GM18507 (cell line): ENCODE data around the gene SSR2.

ENCODE experiments used
- DNase-seq: peaks from one replicate; pipeline ENCODE4 v3.0.0; 2011; ENCODE audit warnings: low read depth; ENCODE audit not compliant: insufficient read length; ENCODE audit errors: extremely low spot score
- FAIRE-seq: peaks from 2 replicates; lab custom pipeline; 2011; peaks lifted over from hg19 to GRCh38; lab: Jason Lieb, UNC

SSR2 gene

DNA sequence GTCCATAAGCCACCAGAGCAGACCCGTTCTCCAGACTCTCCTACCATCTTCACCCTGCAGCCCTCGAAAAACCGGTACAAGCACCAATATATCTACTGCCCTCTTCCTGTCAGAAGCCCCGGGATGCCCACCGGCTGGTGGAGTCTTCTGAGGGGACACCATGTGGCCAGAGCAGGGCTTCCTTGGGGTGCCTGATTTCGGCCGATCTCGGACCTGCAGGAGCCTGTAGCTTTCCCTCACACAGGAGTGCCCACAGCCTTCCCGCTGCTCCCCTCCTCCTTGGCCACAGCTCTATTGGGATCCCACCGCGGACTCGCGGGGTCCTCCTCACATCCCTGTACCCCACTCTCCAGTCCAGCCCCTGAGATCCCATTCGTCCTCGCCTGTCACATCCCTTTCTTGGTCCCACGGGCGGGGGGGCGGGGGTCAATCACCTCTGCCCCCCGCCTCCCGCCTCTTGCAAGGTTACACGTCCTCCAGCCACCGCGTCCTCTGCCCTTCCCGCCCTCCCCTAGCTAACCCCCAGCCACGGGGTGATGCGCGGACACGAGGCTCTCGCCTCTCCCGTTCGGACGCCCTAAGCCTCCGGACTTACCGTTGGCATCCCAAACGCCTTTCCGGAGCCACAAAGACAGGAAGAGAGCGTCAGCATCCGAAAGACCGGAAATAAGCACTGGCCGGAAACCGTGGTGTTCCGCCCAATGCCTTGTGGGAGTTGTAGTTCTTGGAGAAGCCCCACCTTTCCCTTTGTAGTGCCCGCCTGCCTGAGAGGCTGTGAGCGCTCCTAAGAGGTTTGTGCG lies at the start of gene SSR2:
TSS of gene SSR2 (minus strand) at position 659 of the 800 bp plus-strand sequence. CDS start 784 bp downstream, outside the sequence.
- FAIRE-seq: peak; percentile 96
- DNase-seq: peak; percentile 97

DNA sequence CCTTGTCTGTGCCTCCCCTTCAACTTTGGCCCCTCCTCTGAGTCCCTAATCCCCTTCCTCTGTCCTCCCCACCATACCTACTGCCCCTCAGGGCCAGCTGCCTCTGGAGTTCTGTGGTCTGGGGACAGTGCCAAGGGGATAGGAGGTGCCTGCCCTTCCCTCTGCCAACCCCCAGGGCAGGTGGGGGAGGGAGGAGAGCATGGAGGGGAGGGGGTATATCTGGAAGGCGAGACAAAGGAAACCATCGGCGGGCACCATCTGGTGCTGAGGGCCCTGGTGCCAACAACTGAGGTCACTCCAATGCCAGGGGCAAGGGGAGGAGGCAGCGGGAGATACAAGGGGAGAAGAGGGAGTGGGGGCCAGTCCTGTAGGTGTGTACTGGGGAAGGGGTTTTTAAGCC lies 49.8 kb upstream of the SSR2 start:
- DNase-seq (no peak), FAIRE-seq (no peak)

DNA sequence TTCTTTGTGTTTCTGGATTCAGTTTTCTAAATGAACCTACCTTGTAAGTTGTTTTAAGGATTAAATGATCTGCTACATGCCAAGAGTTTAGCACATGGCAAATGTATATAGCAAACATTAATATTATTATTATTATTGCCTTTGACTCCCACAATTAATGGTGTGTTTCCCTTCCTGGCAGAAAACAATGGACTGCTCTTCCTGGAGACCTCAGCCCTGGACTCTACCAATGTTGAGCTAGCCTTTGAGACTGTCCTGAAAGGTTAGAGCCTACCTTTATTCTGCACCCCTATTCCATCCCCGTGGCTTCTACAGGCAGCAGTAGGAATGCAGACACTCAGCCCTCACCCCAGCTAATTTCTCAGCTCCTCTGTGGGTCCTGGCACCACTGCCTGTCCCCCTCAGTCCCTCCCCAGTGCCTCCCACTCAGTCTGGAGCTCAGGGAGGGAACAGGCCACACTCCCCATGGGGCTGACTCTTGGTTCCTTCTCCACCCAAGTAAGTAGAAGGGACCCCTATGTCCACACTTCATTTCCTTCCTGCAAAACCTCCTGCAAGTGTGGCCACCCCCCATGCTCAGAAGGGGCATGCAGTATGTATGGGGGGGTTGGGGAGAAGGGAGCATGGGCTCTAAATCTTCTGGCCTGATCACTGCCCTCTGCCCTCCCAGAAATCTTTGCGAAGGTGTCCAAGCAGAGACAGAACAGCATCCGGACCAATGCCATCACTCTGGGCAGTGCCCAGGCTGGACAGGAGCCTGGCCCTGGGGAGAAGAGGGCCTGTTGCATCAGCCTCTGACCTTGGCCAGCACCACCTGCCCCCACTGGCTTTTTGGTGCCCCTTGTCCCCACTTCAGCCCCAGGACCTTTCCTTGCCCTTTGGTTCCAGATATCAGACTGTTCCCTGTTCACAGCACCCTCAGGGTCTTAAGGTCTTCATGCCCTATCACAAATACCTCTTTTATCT lies 49.0 kb upstream of the SSR2 start:
- FAIRE-seq (no peak), DNase-seq (no peak)

DNA sequence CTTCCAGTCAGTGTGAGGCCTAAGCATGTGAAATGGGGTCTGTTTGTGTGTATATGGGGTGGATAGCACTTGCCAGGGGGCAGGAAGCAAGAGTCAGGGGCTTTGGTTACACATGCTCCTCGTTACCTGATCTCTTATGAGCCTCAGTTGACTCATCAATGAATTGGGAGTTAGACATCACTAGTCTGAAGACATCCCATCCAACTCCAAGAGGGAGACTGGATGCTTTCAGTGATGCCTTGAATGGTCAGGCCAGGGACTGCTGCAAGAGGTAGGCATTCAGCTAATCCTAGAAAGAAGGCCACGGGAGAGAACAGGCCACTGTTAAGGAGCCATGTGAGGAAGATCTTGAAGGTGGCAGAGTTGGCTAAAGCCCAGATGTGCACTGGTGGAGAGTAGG lies 46.5 kb upstream of the SSR2 start:
- FAIRE-seq (no peak), DNase-seq (no peak)

DNA sequence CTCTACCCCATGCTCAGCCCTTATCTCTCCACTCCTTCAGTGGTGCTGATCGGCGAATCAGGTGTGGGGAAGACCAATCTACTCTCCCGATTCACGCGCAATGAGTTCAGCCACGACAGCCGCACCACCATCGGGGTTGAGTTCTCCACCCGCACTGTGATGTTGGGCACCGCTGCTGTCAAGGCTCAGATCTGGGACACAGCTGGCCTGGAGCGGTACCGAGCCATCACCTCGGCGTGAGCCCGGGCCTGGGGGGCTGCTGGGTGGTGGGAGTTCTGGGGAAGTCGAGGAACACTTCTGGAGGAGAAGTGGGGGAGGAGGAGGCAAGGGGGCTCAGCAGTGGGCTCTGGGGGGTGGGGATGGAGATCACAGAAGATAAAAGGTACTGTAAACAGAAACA lies 45.1 kb upstream of the SSR2 start:
- no peak for DNase-seq

DNA sequence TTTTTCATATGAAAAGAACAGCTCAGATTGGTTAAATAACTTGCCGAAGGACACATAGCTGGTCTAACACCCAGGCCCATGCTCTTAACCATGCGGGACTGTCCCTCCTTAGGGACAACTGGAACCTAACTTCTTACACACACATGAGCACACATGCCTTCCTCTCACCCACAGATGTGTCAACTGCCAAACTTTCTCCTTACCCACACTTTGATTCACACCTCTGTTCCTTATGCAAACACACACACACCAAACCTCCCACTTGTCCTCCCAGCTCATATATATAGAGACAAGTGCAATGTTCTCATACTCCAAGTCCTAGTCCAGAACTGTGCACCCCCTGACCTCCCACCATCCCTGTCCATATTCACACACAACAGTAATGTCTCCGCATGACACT lies 44.5 kb upstream of the SSR2 start:
- DNase-seq (no peak), FAIRE-seq (peak; percentile 63)

More for the DNA sequence above, 45.1 kb upstream of the SSR2 start:
- no peak for FAIRE-seq

DNA sequence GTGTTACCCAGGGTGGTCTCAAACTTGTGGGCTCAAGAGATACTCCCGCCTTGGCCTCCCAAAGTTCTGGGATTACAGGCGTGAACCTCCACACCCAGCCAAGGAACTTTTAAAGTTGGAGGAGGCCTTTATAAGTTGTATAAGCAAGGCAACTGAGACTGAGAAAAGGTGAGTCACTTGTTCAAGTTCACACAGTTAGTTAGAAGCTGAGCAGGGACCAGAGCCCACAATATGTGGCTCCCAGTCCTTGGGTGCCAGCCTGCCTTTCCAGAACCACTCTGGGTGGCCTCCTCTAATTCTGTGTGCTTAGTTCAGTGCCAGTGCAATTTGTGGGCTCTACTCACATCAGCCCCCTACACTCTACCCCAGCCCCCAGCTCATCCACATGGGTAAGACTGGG lies 43.9 kb upstream of the SSR2 start:
- DNase-seq: no peak
- no peak for FAIRE-seq

DNA sequence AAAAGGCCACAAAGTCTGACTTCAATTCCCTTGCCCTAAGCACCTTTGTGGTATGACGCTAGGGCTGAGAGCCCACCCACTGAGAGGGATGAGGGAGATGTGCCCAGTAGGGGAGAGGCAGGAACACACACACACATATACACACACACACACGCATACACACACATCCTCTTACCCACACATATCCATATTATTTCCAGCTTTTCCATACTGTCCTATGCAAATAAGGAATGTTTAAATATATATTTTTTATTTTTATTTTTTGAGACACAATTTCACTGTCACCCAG lies 43.2 kb upstream of the SSR2 start:
- no peak for FAIRE-seq
- no peak for DNase-seq

DNA sequence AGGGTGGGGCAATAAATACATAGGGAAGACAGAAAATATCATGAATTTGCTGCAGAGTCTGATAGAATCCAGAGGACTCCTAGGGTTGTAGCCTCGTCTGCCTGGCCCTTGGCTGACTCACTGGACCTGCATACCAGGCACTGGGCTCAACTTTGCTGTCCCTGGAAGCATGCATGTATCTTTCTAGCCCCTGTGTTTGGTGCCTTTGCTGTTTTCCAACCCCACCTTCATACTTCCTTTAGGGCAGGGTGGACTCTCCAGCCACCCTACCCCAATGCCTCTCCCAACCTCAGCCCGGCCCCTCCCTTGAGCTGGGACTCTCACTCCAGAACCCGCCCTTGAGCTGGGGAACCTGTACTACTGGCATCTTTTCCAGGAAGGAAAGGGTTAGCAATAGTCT lies 41.4 kb upstream of the SSR2 start:
- no peak for FAIRE-seq

DNA sequence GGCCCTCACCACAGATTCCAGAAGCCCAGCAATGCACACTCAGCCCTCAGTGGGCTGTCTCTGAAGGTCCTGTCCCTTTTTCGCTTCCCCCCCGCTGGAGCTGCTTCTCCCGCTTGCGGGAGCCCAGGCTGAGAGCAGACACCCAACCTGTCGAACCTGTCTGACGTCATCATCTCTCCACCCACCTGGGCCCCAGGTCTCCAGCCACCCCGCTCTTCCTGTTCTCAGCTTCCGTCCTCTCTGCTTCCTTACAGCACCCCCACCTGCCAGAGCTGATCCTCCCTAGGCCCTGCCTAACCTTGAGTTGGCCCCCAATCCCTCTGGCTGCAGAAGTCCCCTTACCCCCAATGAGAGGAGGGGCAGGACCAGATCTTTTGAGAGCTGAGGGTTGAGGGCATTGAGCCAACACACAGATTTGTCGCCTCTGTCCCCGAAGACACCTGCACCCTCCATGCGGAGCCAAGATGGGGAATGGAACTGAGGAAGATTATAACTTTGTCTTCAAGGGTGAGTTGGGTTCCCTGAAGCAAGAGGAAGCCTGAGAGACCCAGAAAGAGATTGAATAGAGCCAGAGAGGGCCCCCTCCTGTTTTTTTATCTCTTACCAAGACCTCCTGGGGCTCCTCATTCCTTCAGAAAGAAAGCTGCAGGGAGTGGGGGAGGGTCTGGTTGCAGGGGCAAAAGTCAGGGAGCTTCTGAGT lies 40.3 kb upstream of the SSR2 start, which contains the start of gene RAB25:
TSS of gene RAB25 (plus strand) at position 224 of the 700 bp plus-strand sequence. CDS start at position 465, 241 bp downstream.
- FAIRE-seq (no peak), DNase-seq (no peak)

More for the DNA sequence above, 41.4 kb upstream of the SSR2 start:
- no peak for DNase-seq

DNA sequence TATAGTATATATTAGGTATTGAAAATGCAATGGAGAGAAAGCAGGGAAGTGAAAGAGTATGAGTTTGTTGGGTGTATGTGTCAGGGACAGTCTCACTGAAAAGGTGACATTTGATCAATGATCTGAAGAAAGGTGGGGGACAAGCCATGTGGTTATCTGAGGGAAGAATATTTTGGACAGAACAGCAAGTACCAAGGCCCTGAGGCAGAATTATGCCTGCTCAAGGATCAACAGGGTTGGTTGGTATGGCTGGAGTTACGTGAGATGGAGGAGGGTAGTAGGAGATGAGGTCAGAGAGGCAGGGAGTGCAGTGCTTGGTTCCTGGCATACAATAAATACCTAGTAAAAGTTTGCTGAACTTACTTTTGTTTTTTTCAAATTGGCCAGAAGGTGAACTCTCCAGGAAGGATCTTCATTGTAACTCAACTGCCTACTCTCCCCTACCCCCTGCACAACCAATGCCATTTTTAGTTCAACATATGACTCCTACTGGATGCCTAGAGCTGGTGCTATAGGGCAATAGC lies 35.6 kb upstream of the SSR2 start:
- no peak for FAIRE-seq

DNA sequence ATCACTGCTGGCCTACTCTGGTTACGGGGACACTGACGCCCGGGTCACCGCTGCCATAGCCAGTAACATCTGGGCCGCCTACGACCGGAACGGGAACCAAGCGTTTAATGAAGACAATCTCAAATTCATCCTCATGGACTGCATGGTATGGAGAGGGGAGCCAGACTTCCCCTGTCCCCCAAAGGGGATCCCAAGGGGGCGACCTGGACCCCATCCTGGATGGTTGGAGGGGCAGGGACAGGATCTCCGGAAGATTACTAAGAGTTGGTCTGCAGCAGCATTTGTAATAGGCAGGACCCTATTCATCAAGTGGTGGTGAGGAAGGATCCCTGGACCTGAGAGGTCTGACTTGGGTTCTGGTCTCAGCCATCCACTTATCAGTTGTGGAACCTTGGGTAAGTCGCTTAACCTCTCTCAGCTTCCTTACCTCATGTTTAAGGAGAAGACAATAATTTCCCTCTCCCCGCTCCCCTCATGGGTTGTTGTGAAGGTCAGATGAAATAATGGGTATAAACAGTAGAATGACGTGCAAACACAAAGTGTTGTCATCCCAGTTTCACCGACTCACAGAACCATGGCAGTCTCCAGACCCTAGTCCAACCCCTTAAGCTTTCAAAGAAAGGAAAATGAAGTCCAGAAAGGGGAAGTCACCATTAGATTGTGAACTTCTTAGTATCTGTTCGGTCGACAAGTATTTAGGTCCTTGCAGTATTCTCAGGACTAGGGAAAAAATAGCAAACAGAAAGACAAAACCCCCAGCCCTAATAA lies 34.7 kb upstream of the SSR2 start:
- no peak for FAIRE-seq
- DNase-seq: no peak

More for the DNA sequence above, 35.6 kb upstream of the SSR2 start:
- no peak for DNase-seq

DNA sequence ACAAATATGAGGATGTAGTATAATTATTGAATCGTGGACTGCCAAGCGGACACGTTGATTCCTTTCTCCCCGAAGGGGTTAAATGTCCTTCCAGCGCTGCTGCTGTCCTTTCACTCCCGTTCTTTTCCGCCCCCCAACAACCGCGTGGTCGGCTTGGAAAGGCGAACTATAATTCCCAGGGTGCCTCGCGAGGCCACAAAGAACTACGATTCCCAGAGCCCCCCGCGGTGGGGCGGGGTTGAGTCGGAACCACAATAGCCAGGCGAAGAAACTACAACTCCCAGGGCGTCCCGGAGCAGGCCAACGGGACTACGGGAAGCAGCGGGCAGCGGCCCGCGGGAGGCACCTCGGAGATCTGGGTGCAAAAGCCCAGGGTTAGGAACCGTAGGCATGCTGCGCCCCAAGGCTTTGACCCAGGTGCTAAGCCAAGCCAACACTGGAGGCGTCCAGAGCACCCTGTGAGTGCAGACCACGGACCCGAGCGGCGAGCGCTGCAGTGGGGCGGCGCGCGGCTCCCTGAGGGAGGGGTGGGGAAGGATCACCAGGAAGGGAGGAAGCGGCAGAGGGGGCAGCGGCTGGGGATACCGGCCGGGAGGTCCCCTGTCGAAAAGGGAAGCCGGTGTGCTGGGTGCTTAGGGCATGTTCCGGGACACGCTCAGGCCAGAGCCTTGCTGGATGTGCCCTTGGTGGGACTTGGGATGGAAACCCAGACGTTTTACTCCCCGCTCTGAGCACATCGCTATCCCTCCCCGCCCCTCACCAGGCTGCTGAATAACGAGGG lies 33.9 kb upstream of the SSR2 start, which contains the start of gene LAMTOR2:
TSS of gene LAMTOR2 (plus strand) at position 283 of the 781 bp plus-strand sequence. CDS start at position 391, 108 bp downstream.
- FAIRE-seq (peak; percentile 94), DNase-seq (peak; percentile 89)

DNA sequence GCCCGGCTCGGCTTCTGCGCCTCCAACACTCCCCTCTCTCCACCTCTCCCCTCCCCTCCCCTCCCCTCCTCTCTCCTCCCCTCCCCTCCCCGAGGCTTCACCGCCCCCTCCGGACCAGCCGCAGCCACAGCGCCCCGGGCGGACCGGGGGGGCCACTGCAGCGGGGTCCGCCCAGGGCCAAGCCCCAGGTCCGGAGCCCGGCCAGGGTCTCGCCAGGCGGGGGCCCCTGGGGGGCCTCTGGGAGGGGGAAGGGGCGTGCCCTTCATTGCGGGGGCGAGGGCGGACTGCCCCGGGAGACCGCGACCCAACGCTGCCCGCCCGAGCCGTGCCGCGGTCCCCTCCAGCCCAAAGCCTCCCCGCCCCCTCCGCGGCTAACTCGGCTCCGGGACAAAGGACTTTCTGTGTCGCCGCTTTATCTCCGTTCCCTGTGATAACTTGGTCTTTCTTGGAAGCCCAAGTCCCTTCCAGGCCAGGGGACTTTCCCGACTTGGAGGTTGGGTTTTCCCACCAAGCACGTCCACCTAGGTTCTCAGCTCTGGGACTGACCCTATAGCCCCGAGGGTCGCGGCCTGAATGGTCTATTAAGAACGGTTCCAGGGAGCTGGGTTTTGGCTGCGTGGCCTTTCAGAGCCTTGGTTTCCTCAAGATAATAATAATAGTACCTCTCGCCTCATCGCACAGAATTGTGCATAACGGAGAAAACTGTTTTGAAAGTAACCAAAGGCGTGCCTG lies 33.2 kb upstream of the SSR2 start, which contains the start of gene UBQLN4:
TSS of gene UBQLN4 (minus strand) at position 31 of the 732 bp plus-strand sequence. CDS start 97 bp downstream, outside the sequence.
- DNase-seq: peak; percentile 80
- FAIRE-seq: no peak

DNA sequence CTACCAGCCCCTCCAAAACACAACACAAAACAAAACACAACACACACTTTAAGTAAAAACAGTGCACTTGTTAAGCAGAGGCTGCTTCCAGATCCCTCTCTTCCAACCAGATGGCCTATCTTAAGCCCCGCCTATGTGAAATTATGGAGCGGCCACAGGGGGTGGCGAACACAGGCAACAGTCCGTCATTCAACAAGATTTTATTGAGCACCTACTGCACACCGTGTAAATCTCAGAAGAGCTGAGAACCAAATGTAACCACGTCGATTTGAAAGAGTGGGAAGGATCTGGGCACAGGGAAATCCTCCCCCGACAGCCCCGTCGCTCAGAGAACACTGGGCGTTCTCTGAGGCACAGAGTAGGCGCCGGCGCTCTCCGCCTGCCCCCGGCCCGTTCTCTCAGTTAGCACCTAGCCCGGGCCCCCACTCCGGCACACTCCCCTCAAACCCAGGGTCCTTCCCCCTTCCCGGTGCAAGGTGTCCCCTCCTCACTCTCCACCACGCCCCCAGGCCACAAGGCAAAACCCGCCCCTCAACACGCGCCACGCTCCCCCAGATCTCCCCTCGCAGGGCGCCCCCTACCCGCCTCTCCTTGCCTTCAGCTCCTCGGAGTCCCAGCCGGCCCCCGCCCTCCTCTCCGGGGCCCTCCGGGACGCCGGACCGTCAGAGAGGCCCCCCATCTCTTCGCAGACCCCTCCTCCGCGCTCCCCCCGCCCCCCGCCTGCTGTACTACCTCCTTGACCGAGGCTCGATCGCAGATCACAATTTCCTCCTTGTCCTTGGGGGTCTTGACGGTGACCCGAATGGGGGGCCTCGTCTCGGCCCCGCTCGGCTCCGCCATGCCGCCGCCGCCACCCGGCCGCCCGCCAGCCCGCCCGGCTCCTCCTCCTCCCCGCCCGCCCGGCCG lies 32.4 kb upstream of the SSR2 start:
- FAIRE-seq (peak; percentile 35), DNase-seq (peak; percentile 58)

DNA sequence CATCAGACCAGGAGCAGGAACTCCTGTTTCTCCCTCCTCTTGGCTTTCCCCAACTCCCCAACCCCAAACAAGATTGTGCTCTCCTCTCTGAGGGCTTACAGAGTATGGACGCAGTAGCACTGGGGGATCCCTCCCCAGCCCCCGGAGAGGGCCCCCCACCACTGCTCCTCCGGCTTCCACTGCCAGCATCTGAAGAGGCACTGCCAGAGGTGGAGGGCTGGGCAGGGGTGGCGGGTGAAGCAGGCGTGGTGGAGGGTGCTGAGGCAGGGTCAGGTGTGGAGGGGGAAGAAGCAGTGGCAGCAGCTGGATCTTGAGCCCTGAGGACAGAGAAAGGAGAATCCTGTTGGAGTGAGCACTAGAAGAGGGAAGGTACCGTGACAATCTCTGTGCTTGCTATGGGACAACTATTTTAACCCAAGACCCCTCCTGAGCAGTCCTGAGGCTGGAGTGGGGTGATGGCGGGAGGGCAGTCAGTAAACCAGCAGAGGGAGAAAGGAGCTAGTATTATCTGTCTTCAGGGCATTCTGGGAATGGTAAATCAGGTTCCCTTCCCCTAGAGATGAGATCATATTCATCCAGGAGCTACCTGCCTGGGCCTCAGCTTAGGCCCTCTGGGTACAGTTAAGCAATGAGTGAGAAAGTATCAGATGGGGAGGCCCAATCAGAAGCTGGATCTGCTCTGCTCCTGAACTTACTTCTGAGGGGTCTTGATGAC lies 30.4 kb upstream of the SSR2 start:
- FAIRE-seq (no peak), DNase-seq (no peak)
